Stimulated activated CD8-positive, alpha-beta memory T cell treated with anti-CD3 and anti-CD28 coated beads, Interleukin-15, amount 100 ng/mL, for 48 hours (primary cell): Measurements from ENCODE around the gene ACTL6A.
"Not testable (repeated sequence)": the region's sequence is repeated elsewhere in the genome, so short reads cannot be mapped to it uniquely, and the experiment has no call there.

Experiments
- DNase-seq, 2 donors: peaks; one replicate each; pipeline ENCODE4 v3.0.0-alpha.2; 2020; ENCODE audit warnings: low read depth in 2 of 2

The ACTL6A gene

GRCh38 chr3:179562591-179563270, at the start of gene ACTL6A:
ACTL6A (plus strand) TSS chr3:179562926; CDS start chr3:179563093, 167 bp downstream.
- peak; percentile 99 for DNase-seq

DNA sequence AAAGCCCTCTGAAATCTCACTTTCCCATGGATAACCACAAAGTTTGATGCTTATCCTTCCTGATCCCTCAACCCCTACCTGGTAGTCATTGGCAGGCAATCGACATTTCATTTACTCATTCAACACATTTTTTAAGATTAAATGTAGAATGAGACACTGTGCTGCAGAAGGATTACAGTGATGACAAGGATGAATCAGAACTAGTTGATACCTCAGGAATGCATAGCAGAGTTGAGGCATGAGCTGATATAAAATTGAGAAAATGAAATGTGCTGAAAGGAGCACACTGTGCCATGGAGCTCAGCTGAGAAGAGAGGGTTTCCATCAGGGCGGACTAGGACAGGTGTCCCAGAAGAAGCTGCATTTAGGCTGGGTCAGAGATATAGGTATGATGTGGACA, 48.9 kb upstream of the ACTL6A start:
- DNase-seq = no peak

GRCh38 chr3:179516461-179517251, 46.1 kb upstream of the ACTL6A start:
- not testable (repeated sequence) for DNase-seq

DNA sequence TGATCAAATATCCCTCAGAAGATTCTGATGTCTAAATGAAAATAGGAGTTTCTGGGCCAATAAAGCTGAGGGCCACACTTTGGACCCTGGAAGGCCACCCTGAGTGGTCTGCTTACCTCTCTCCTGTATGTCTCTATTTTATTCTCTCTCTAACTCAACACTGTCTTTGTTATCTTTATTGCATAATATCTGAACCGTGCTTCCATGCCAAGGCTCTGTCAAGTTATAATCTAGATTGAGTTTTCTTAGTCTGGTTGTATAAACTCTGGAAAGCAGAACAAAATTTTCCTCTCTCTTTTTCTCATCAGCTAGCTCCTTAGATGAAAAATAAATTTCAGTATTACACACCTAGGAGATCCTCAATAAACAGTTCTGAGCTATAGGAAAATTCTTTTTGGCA, 36.2 kb upstream of the ACTL6A start:
- DNase-seq = no peak

- DNase-seq = no peak
Measured at GRCh38 chr3:179526989-179527391, 35.7 kb upstream of the ACTL6A start.

DNA sequence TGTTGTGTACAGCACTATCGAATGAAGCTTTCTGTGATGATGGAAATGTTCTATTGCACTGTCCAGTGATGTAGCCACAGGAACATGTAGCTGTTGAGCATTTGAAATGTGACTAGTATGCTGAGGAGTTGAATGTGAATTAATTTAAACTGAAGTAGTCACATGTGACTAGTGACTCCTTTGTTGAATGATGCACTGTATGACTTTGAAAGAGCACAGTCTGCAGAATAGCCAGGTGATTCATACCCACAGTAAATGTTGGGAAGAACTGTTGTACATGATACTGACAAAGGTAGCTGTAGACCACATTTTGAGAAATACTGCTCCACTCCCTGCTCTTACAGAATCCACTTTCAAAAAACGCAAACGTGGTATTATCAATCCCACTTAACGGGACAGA, 34.0 kb upstream of the ACTL6A start:
- no peak for DNase-seq

GRCh38 chr3:179531576-179531975, 31.1 kb upstream of the ACTL6A start:
- no peak for DNase-seq

GRCh38 chr3:179533274-179533673, 29.5 kb upstream of the ACTL6A start:
- DNase-seq = no peak

GRCh38 chr3:179536256-179536655, 26.5 kb upstream of the ACTL6A start:
- DNase-seq = no peak

DNA sequence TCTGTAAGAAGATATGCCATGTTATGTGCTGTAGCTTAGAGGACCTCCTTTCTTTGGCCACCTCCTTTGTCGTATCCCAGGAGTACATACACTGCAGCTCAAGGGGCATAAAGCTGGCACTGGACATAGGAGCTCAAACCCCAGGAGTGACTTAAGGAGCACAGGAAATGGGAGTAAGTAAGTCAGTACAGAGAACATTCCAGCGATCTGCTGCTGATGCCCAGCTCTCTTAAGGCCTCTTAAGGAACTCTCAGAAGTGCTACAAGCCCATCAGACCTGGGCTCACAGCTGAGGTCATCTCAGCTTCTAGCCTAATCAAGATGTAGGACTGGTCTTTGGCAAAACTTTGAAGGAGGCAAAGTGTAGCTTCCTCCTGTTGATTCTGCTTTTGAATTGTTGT, 21.6 kb upstream of the ACTL6A start:
- no peak for DNase-seq

DNA sequence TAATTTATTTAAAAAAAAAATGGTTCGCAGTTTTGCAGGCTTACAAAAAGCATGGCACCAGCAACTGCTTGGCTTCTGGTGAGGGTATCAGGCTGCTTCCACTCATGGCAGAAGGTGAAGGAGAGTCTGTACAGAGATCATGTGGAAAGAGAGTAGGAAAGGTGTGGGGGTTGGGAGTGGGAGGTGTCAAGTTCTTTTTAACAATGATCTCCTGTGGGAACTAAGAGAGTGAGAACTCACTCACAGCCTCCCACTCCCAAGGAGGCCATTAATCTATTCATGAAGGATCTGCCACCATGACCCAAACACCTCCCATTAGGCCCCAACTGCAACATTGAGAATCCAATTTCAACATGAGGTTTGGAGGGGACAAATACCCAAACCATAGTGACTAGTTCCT, 21.1 kb upstream of the ACTL6A start:
- no peak for DNase-seq

GRCh38 chr3:179542375-179542774, 20.4 kb upstream of the ACTL6A start:
- DNase-seq = no peak

DNA sequence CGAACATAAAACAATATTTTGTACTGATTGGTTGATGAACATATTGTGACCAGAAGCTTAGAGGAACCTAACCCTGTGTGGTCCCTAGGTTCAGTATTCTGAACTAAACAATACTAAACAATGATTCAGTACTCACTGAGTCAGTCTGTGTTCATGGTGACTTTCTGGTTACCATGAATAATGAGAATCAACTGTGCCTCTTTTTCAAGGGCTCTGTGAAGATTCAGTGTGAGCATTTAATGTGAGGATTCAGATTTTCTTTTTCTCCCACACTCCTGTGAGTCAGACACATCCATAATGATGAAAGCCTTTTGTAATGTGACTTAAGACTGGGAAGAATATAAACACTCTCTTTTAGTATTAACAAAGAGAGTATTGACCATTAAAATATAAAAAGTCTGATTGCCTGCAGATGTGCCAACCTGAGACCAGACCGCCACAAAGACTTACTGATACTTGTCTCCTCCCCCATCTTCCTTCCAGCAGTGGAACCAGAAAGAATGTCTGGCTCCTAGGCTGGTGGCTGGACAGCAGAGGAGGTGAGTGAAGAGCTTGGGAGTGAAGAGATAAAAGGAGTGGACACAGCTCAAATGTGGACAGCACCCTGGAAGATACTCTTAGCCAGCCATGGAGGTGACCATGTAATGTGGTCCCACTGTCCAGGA, 17.6 kb upstream of the ACTL6A start:
- no peak for DNase-seq

DNA sequence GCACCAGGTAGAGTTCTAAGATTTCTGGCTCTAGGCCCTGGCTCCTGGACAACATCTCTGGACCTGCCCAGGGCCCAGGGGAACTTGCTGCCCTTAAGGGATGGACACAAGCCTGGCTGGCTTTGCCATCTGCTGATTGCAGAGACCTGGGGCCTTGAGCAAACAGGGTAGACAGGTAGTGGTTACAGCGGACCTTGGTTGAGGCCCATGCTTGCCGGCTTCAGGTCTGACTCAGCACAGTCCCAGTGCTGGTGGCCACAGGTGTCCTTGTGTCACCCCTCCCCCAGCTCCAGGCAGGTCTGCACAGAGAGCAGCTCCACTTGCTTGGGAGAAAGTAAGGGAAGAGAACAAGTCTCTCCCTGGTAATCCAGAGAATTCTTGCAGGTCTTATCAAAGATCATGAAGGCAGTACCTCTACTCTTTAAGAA, 15.9 kb upstream of the ACTL6A start:
- DNase-seq = no peak

GRCh38 chr3:179551349-179552105, 11.2 kb upstream of the ACTL6A start:
- no peak for DNase-seq

GRCh38 chr3:179558742-179559364, 3.9 kb upstream of the ACTL6A start:
- DNase-seq = peak in 1 of 2 donors; percentile 20

GRCh38 chr3:179560791-179561190, 1.9 kb upstream of the ACTL6A start:
- no peak for DNase-seq

- DNase-seq = peak; percentile 41 to 66
Measured at GRCh38 chr3:179563271-179563783, 601 bp downstream of the ACTL6A start.

DNA sequence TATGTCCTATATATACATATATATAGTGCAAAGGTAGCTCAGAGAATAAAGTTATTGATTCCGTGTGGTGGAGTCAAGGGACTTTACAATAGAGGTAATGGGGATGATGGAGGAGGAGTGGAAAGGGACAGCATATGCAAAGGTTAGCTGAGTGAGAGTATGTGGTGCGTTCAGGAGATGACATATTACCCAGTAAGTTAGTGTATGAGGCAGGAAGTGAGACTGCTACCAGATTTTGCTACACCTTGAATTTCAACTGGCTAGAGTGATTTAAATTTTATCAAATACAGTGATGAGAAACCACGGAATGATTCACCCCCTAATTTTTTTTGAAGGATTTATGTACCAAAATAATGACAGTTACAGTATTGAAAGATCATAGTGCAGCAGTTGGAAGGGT, 2.8 kb downstream of the ACTL6A start:
- no peak for DNase-seq

DNA sequence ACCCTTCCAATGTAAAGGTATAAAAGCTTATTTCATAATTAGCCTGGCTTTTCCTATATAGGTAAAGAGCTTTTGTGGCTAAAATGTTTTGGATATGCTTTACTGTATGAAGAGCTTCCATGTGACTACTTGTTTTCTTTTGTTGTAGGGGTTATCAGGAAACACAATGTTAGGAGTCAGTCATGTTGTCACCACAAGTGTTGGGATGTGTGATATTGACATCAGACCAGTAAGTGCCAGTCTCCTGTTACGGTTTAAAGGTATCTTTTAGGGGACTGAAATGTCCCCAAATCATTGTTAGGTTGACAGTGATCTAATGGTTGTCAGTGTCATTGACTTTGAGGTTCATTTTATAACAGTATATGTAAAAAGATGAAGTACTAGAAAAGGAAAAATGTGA, 18.3 kb downstream of the ACTL6A start:
- no peak for DNase-seq

DNA sequence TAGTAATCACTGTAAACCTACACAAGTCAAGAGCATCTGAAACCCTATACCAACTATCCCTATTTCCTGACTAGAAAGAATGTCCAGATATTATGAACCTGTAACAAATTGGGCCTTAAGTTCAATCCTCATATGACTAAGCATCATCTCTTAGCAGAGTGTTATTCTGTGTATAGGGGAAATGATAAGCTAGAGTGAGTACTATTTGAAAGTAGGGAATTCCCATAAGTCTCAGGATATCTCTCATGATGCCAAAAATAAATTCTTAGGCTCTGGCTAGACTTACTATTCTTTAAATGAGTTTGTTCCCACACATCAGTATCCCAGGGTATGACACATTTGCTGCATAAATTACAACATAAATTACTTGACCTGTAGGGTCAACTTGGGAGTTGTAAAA, 26.4 kb downstream of the ACTL6A start:
- DNase-seq = no peak
